GM23248 (cell line): ENCODE results near the gene FMN2.

Source experiments
- EZH2 ChIP-seq: fragments of 200-600 bp; sonication (generic); IDR thresholded peaks from 2 replicates; pipeline ENCODE4 v1.6.1; 2018; ENCODE audit warnings: antibody characterized with exemption, mild to moderate bottlenecking; ENCODE audit not compliant: insufficient read depth, poor library complexity, severe bottlenecking
- EZH2phosphoT487 ChIP-seq: fragments of 200-600 bp; sonication (generic); IDR thresholded peaks from 2 replicates; pipeline ENCODE4 v1.6.1; 2018; ENCODE audit warnings: antibody characterized with exemption, moderate library complexity, mild to moderate bottlenecking, low read depth; ENCODE audit not compliant: insufficient read depth

- no peak for TF ChIP-seq EZH2
- TF ChIP-seq EZH2phosphoT487: no peak
These were observed 401.3 kb downstream of the FMN2 start for GRCh38 chr1:240492832-240493440.
